Osteocyte (in vitro differentiated cells): ENCODE data around the gene ENPEP. TPM values are rescaled to one million over a fixed set of nuclear protein-coding genes. Genes with fewer than 3 reads are reported as not detected.

ENCODE experiments used
- DNase-seq: peaks from one replicate; pipeline ENCODE4 v3.0.0; 2021; ENCODE audit warnings: mixed read lengths; ENCODE audit not compliant: unreplicated experiment; ENCODE audit errors: extremely low spot score
- H3K27ac Mint-ChIP-seq: one replicate; pipeline ENCODE4 v1.8.0; 2021; ENCODE audit warnings: mild to moderate bottlenecking, mixed read lengths; ENCODE audit not compliant: unreplicated experiment
- H3K27me3 Mint-ChIP-seq: one replicate; pipeline ENCODE4 v1.8.0; 2021; ENCODE audit warnings: mixed read lengths; ENCODE audit not compliant: unreplicated experiment
- H3K36me3 Mint-ChIP-seq: one replicate; pipeline ENCODE4 v1.8.0; 2021; ENCODE audit warnings: mixed read lengths; ENCODE audit not compliant: unreplicated experiment
- H3K4me1 Mint-ChIP-seq: one replicate; pipeline ENCODE4 v1.8.0; 2021; ENCODE audit warnings: mixed read lengths; ENCODE audit not compliant: unreplicated experiment
- H3K4me3 Mint-ChIP-seq: one replicate; pipeline ENCODE4 v1.8.0; 2021; ENCODE audit warnings: mild to moderate bottlenecking, moderate library complexity, mixed read lengths; ENCODE audit not compliant: unreplicated experiment
- H3K9me3 Mint-ChIP-seq: one replicate; pipeline ENCODE4 v1.8.0; 2021; ENCODE audit warnings: mixed read lengths; ENCODE audit not compliant: unreplicated experiment
- CTCF ChIP-seq: fragments of 200-600 bp; sonication (generic); IDR thresholded peaks from 2 replicates; pipeline ENCODE4 v1.5.0; 2021; ENCODE audit warnings: antibody characterized with exemption, mild to moderate bottlenecking, moderate library complexity
- total RNA-seq: library from RNA; stranded (reverse); gene quantifications from 2 replicates; pipeline ENCODE4 v1.2.1, GENCODE V29; 2021

The ENPEP gene
- total RNA-seq, 1 donor from 2014 or later: 0.94 TPM

DNA sequence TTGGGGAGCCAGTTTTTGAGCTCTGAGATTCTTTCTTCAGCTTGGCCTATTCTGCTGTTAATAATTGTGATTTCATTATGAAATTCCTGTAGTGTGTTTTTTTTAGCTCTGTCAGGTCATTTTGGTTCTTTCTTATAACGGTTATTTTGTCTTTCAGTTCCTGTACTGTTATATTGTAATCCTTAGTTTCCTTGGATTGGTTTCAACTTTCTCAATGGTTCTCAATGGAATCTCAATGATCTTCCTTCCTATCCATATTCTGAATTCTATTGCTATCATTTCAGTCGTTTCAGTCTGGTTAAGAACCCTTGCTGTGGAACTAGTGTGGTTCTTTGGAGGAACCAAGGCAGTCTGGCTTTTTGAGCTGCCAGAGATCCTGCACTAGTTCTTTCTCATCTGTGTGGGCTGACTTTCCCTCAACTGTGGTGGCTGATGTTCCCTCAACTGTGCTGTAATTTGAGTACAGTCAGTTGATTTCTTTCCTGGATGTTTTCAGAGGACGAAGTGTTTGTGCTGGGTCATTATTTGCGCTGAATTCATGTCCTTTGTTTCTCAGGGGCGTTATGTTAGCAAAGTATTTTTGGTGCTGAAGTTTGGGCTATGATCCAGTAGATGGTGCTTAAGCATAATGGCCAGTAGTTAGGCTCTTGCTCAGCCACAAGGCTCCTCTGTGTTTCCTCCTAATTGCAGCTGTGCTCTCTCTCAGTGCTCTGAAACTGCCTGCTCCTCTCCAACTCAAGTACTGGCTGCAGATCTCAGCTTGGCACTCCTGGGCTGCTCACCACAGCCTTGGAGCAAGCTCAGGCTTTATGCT lies 27.5 kb downstream of the ENPEP start:
- H3K36me3 Mint-ChIP-seq: no peaks in the 10 kb centered on the region
- no peak overlapping the region for H3K4me3 Mint-ChIP-seq
- no peak for DNase-seq

DNA sequence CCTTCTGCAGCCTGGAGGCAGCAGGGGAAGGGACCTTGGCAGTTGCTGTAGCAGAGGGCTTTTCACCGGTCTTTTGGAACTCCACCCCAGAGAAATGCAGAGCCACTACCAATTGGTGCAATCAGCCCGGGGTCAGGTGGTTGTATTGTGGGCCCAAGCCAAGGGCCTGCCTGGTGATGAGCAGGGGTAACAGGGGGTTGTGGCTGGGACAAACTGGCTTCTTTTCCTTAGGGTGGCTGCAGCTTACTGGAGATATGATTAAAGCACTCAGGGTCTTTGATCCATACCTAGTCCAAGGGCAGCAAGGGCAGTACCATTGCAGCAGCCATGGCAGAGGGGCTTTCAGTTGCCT lies 28.1 kb downstream of the ENPEP start:
- peaks cover 14% of the 10 kb centered on the region for H3K9me3 Mint-ChIP-seq
- no peak overlapping the region for H3K4me3 Mint-ChIP-seq
- DNase-seq: no peak
- TF ChIP-seq CTCF: no peak
- H3K36me3 Mint-ChIP-seq: no peaks in the 10 kb centered on the region
- H3K27me3 Mint-ChIP-seq: peaks cover 2% of the 10 kb centered on the region
- no peak overlapping the region for H3K27ac Mint-ChIP-seq
- no peaks in the 10 kb centered on the region for H3K4me1 Mint-ChIP-seq

More for the DNA sequence above, 27.5 kb downstream of the ENPEP start:
- no peak for TF ChIP-seq CTCF
- H3K9me3 Mint-ChIP-seq: peaks cover 14% of the 10 kb centered on the region
- H3K4me1 Mint-ChIP-seq: no peaks in the 10 kb centered on the region
- H3K27me3 Mint-ChIP-seq: peaks cover 2% of the 10 kb centered on the region
- peak overlapping the region; percentile 8 for H3K27ac Mint-ChIP-seq

DNA sequence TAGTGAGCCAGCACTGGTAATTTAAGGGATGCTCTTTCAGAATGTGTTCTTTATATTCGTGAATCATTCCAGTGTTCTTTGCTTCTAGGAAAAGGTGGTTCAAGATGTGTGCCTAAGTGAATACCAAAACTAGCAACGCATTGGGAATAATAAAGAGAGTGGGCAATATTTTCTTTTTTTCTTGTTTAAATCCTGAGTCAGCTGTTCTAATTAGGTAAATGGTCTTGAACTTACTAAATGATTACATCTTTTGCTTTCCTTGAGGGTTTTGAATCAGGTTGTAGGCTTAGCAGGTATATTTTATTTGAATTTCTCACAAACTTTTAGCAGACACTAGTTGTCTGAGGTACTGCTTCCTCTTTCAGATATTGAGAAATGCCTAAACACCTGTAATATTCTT lies 29.5 kb downstream of the ENPEP start:
- H3K9me3 Mint-ChIP-seq: peaks cover 14% of the 10 kb centered on the region
- TF ChIP-seq CTCF: no peak
- H3K4me1 Mint-ChIP-seq: no peaks in the 10 kb centered on the region
- no peaks in the 10 kb centered on the region for H3K36me3 Mint-ChIP-seq
- peaks cover 2% of the 10 kb centered on the region for H3K27me3 Mint-ChIP-seq
- no peak for DNase-seq
- H3K27ac Mint-ChIP-seq: no peak overlapping the region
- no peak overlapping the region for H3K4me3 Mint-ChIP-seq

GRCh38 chr4:110508827-110509710 lies 33.1 kb downstream of the ENPEP start:
- H3K4me1 Mint-ChIP-seq: no peaks in the 10 kb centered on the region
- peak; percentile 64 for TF ChIP-seq CTCF
- H3K27me3 Mint-ChIP-seq: peaks cover 4% of the 10 kb centered on the region
- DNase-seq: no peak
- H3K36me3 Mint-ChIP-seq: no peaks in the 10 kb centered on the region
- H3K9me3 Mint-ChIP-seq: no peaks in the 10 kb centered on the region
- no peak overlapping the region for H3K4me3 Mint-ChIP-seq
- H3K27ac Mint-ChIP-seq: no peak overlapping the region

GRCh38 chr4:110510277-110510676 lies 34.3 kb downstream of the ENPEP start:
- Mint-ChIP-seq H3K27me3 (peaks cover 4% of the 10 kb centered on the region), H3K4me1 (no peaks in the 10 kb centered on the region), H3K36me3 (no peaks in the 10 kb centered on the region), H3K9me3 (no peaks in the 10 kb centered on the region), H3K27ac (no peak overlapping the region), H3K4me3 (no peak overlapping the region)
- no peak for DNase-seq
- no peak for TF ChIP-seq CTCF
